A549 (cell line): ENCODE data around the gene TULP3. TPM values are rescaled to one million over a fixed set of nuclear protein-coding genes. Genes with fewer than 3 reads are reported as not detected.

Experiments used
- ATAC-seq, 2 experiments: fragments of 200-7000 bp in 1 of 2; fragments of >200 bp in 1 of 2; cut with Nextera tagmentation in 1 of 2; cut with Tn5 transposase in 1 of 2; 3 replicates each; pipeline versions ENCODE4 v1.8.0 to v1.9.1; 2018 to 2020; ENCODE audit warnings: mild to moderate bottlenecking in 1 of 2, moderate library complexity in 1 of 2
- CTCF ChIA-PET: fragments of 300-600 bp; sonication (Branson Sonifier 250); formaldehyde crosslinking; extraction: SDS; loops from one replicate; lab custom pipeline; 2021; ENCODE audit warnings: antibody characterized with exemption, inconsistent platforms; lab: Yijun Ruan, JAX
- POLR2A ChIA-PET: fragments of 350-600 bp; formaldehyde crosslinking; extraction: SDS; loops from one replicate; lab custom pipeline; 2021; ENCODE audit warnings: antibody characterized with exemption, inconsistent platforms; lab: Yijun Ruan, JAX
- DNase-seq, 2 experiments: peaks; one replicate each; pipeline versions ENCODE4 v3.0.0 to v3.0.0-alpha.2; 2011 to 2016; ENCODE audit warnings: low read depth in 1 of 2, low spot score in 1 of 2
- FAIRE-seq: peaks from 2 replicates; lab custom pipeline; 2011; peaks lifted over from hg19 to GRCh38; lab: Jason Lieb, UNC
- H3K27ac ChIP-seq, 2 experiments: fragments of >200 bp; sonication (Bioruptor Twin); formaldehyde crosslinking; 3 replicates each; pipeline ENCODE4 v1.5.1; 2016 to 2017
- H3K4me1 ChIP-seq: fragments of >200 bp; sonication (Bioruptor Twin); formaldehyde crosslinking; 3 replicates; pipeline ENCODE4 v1.6.1; 2016
- H3K4me2 ChIP-seq: fragments of >200 bp; sonication (Bioruptor Twin); formaldehyde crosslinking; 3 replicates; pipeline ENCODE4 v1.6.1; 2016
- H3K4me3 ChIP-seq: fragments of >200 bp; sonication (Bioruptor Twin); formaldehyde crosslinking; 3 replicates; pipeline ENCODE4 v1.5.1; 2016
- H3K9me3 ChIP-seq: fragments of >200 bp; sonication (Bioruptor Twin); formaldehyde crosslinking; 3 replicates; pipeline ENCODE4 v1.6.1; 2016
- BCL3 ChIP-seq: fragments of >200 bp; sonication (Bioruptor Twin); formaldehyde crosslinking; IDR thresholded peaks from 3 replicates; pipeline ENCODE4 v1.6.1; 2016
- CBX2 ChIP-seq: fragments of 200-600 bp; sonication (generic); IDR thresholded peaks from 2 replicates; pipeline ENCODE4 v1.6.1; 2016; ENCODE audit warnings: low read depth, mild to moderate bottlenecking, borderline replicate concordance
- CHD4 ChIP-seq: fragments of 200-600 bp; sonication (generic); IDR thresholded peaks from 2 replicates; pipeline ENCODE4 v1.6.1; 2016; ENCODE audit warnings: antibody characterized with exemption, mild to moderate bottlenecking, borderline replicate concordance
- EHF ChIP-seq: fragments of 250-450 bp; sonication (Bioruptor Pico); IDR thresholded peaks from 2 replicates; pipeline ENCODE4 v1.5.0; 2020; ENCODE audit warnings: mild to moderate bottlenecking
- EHMT2 ChIP-seq: fragments of 200-600 bp; sonication (generic); IDR thresholded peaks from 2 replicates; pipeline ENCODE4 v1.6.1; 2016; ENCODE audit warnings: antibody characterized with exemption, low read depth, mild to moderate bottlenecking, moderate library complexity
- ESRRA ChIP-seq: fragments of 150-350 bp; IDR thresholded peaks from 2 replicates; pipeline ENCODE4 v1.6.1; 2014; ENCODE audit warnings: mild to moderate bottlenecking, low read length, borderline replicate concordance
- FOSB ChIP-seq: fragments of 250-450 bp; sonication (Bioruptor Pico); IDR thresholded peaks from 2 replicates; pipeline ENCODE4 v1.5.0; 2020; ENCODE audit warnings: mild to moderate bottlenecking, moderate library complexity
- FOSL2 ChIP-seq, 2 experiments: fragments of 450-650 bp in 1 of 2; fragments of >200 bp in 1 of 2; sonication (Bioruptor Twin) in 1 of 2; formaldehyde crosslinking; IDR thresholded peaks; 2 replicates each; pipeline versions ENCODE4 v1.5.0 to v1.6.1; 2016 to 2020; ENCODE audit warnings: mild to moderate bottlenecking in 1 of 2, moderate library complexity in 1 of 2
- HOXA7 ChIP-seq: fragments of 250-450 bp; sonication (Bioruptor Pico); IDR thresholded peaks from 2 replicates; pipeline ENCODE4 v1.5.0; 2020; ENCODE audit warnings: mild to moderate bottlenecking, moderate library complexity
- HOXB13 ChIP-seq: fragments of 250-450 bp; sonication (Bioruptor Pico); IDR thresholded peaks from 2 replicates; pipeline ENCODE4 v1.5.0; 2020; ENCODE audit warnings: low read depth, mild to moderate bottlenecking, moderate library complexity
- HOXB5 ChIP-seq: fragments of 250-450 bp; sonication (Bioruptor Pico); IDR thresholded peaks from 2 replicates; pipeline ENCODE4 v1.5.0; 2020; ENCODE audit warnings: mild to moderate bottlenecking, moderate library complexity
- JUN ChIP-seq, 2 experiments: fragments of >200 bp; sonication (Bioruptor Twin); formaldehyde crosslinking; IDR thresholded peaks; 2 replicates in 1 of 2; 3 replicates in 1 of 2; pipeline ENCODE4 v1.6.1; 2016 to 2017
- JUNB ChIP-seq: fragments of >200 bp; sonication (Bioruptor Twin); formaldehyde crosslinking; IDR thresholded peaks from 2 replicates; pipeline ENCODE4 v1.6.1; 2016
- MAFK ChIP-seq: fragments of 450-650 bp; IDR thresholded peaks from 2 replicates; pipeline ENCODE4 v1.6.1; 2014; ENCODE audit not compliant: partially characterized antibody
- MAZ ChIP-seq: fragments of 150-350 bp; IDR thresholded peaks from 2 replicates; pipeline ENCODE4 v1.6.1; 2014; ENCODE audit warnings: antibody characterized with exemption, low read depth, low read length, borderline replicate concordance
- MYC ChIP-seq: IDR thresholded peaks from 2 replicates; pipeline ENCODE4 v1.6.1; 2012; ENCODE audit warnings: mild to moderate bottlenecking, inconsistent platforms, low read length, improper control_type of control experiment, borderline replicate concordance
- NPAS2 ChIP-seq: fragments of 250-450 bp; sonication (Bioruptor Pico); IDR thresholded peaks from 2 replicates; pipeline ENCODE4 v1.8.0; 2022; ENCODE audit warnings: mild to moderate bottlenecking, moderate library complexity, borderline replicate concordance
- PHF8 ChIP-seq: fragments of 200-600 bp; sonication (generic); IDR thresholded peaks from 2 replicates; pipeline ENCODE4 v1.6.1; 2016; ENCODE audit warnings: low read depth, mild to moderate bottlenecking, antibody characterized with exemption, moderate library complexity, borderline replicate concordance
- POLR2A ChIP-seq: IDR thresholded peaks from 2 replicates; pipeline ENCODE4 v1.6.1; 2012; ENCODE audit warnings: mild to moderate bottlenecking, low read length
- RAD21 ChIP-seq, 2 experiments: fragments of >200 bp in 1 of 2; sonication (Bioruptor Twin) in 1 of 2; formaldehyde crosslinking in 1 of 2; IDR thresholded peaks in 1 of 2; conservative IDR thresholded peaks in 1 of 2; 2 replicates in 1 of 2; 3 replicates in 1 of 2; pipeline ENCODE4 v1.6.1; 2012 to 2018; ENCODE audit warnings: inconsistent platforms in 1 of 2
- RFX5 ChIP-seq: fragments of 450-650 bp; IDR thresholded peaks from 2 replicates; pipeline ENCODE4 v1.7.1; 2014; ENCODE audit warnings: antibody characterized with exemption, mild to moderate bottlenecking, moderate library complexity
- RNF2 ChIP-seq: fragments of 200-600 bp; sonication (generic); IDR thresholded peaks from 2 replicates; pipeline ENCODE4 v1.6.1; 2016; ENCODE audit warnings: low read depth, mild to moderate bottlenecking, antibody characterized with exemption, moderate library complexity, borderline replicate concordance
- TP53 ChIP-seq: fragments of 250-450 bp; sonication (Bioruptor Pico); IDR thresholded peaks from 2 replicates; pipeline ENCODE4 v1.5.0; 2021; ENCODE audit warnings: mild to moderate bottlenecking, moderate library complexity
- WGBS: methylation state at CpG from one replicate; pipeline ENCODE4 v1.1.6; 2017; ENCODE audit errors: missing lambda C conversion rate; 5-methylcytosine and 5-hydroxymethylcytosine counted together
- polyA minus RNA-seq: library from RNA; depleted of rRNA, polyadenylated mRNA; stranded (reverse); fragments of >200 nt; gene quantifications from 2 replicates; pipeline ENCODE4 v1.2.3, GENCODE V29; 2011; rRNA and poly(A)+ RNA removed
- polyA plus RNA-seq, 4 experiments: library from polyadenylated mRNA; depleted of rRNA in 3 of 4; stranded (reverse); fragments of >200 nt; fragmentation: RNase III in 1 of 4; extraction: RNeasy Plus Mini Kit Qiagen cat#74134 plus additional on column Dnase treatment in 1 of 4; gene quantifications; 2 replicates in 3 of 4; 3 replicates in 1 of 4; pipeline ENCODE4 v1.2.3, GENCODE V29; 2011 to 2017
- TF ChIP-seq, protein P1 (sequence below): IDR thresholded peaks from 2 replicates; pipeline ENCODE4 v1.6.1; 2012; ENCODE audit warnings: low read depth, borderline replicate concordance
- TF ChIP-seq, protein P2 (sequence below): fragments of 250-450 bp; sonication (Bioruptor Pico); IDR thresholded peaks from 2 replicates; pipeline ENCODE4 v1.5.0; 2020; ENCODE audit warnings: low read depth, mild to moderate bottlenecking, moderate library complexity
- TF ChIP-seq, protein P3 (sequence below): IDR thresholded peaks from 2 replicates; pipeline ENCODE4 v1.6.1; 2012

Gene TULP3
- 30.6 and 32.9 TPM in 2 replicates for polyA plus RNA-seq (2011; rRNA removed)
- 20.2 and 24.3 TPM in 2 replicates for polyA plus RNA-seq (2012; cell fraction: cytosol; rRNA removed)
- polyA plus RNA-seq (2012; cell fraction: nucleus; rRNA removed) = 31.0 and 35.6 TPM in 2 replicates
- 17.9 to 19.6 TPM (median 18.4 TPM) in 3 replicates for polyA plus RNA-seq (2017; fragmentation: RNase III; extraction: RNeasy Plus Mini Kit Qiagen cat#74134 plus additional on column Dnase treatment)
- polyA minus RNA-seq = 23.3 and 23.4 TPM in 2 replicates

DNA sequence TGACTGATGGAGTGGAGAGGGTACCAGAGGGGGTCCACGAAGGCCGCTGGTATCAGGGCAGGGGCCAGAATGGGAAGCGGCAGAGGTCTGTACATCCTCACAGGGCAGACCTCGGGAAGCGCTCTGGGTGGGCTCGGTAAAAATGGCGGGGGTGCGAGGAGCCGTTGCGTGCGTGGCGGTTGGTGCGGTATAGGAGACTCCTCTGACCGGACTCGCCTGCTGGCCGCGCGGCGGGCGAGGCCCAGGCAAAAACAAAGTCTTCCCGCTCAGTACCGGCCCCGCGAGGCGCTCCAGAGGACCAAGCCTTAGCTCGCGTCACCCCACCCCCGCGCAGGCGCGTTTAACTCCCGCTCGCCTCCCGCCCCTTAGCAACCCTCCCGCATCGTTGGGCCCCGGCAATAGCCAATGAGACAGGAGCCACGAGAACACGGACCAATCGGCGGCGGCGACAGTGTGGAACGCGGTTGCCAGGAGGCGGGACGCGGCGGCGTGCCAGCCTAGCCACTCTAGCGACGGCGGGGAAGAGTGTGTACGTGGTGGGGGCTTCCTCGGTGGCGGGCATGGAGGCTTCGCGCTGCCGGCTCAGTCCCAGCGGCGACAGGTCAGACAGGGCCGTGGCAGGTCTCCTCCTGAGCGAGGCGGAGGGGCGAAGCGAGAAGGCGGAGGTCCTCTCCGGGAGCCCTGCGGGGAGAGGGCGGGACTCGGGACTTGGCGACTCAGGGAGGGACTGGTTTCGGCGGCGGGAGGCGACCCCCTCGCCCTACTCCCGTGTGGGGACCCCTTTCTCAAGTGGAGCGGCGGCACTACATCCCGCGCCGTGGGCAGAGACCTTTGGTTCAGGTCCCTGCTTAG lies at the start of gene TULP3:
Gene TULP3, plus strand, starts transcription at position 504 of the 852 bp plus-strand sequence. Its CDS starts 57 bp downstream, at position 561.
- peak; percentile 86 for FAIRE-seq
- whole genome bisulfite sequencing = 3% methylated on average over 38 of the region's 83 CpGs
- CTCF ChIA-PET = interaction anchor here (1.3 to 3.8 kb wide), 5 partner anchors 10 to 144 kb away, joined by 4 to 16 read pairs (median 5); no protein-coding TSS in a partner anchor

DNA sequence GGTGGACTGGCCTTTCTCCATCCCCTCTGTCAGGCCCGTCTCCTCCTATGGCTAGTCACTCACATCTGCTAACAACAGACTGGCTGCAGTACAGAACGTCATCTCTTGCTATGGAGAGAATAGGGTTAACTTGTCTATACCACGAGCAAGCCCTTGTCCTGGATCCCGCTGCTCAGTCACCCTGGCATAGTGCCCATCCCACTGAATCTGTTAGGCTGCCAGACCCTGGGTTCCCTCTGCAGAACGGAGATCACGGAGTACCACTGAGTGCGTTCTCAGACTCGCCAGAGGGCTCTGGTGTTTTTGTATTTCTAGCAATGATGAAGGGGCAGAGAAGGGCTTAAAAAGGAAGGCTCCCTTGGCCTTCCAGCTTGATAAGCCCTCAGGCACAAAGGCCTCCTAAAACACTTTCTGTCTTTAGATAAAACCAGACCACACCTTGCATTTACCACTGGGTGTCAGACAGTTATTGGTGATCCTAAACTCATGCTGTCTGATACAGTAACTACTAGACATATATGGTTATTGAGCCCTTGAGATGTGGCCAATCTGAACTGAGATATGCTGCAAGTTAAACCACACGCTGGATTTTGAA lies 49.5 kb upstream of the TULP3 start:
- H3K9me3 ChIP-seq = no peaks in the 10 kb centered on the region
- TF ChIP-seq MAZ (no peak), HOXB13 (CRISPR knock-in tag) (no peak), RAD21 (conservative IDR thresholded peaks at IDR 0.05 in 1 of 2, IDR thresholded peaks at IDR 0.05 in 1 of 2) (no peak), MAFK (no peak), RNF2 (no peak), ESRRA (no peak), JUNB (no peak), CHD4 (no peak), CBX2 (no peak)
- CTCF ChIA-PET = interaction anchor here (1.6 kb wide), 1 partner anchor 13 kb away, joined by 9 read pairs; no protein-coding TSS in a partner anchor
- no peak for FAIRE-seq
- POLR2A ChIA-PET = no interaction called here
- no peak overlapping the region for H3K4me3 ChIP-seq
- H3K4me2 ChIP-seq = no peak overlapping the region
- no peak for DNase-seq
- 75% methylated on average over 9 of the region's 9 CpGs for WGBS
- 0 out of 3 replicates have a peak, but pooled peaks cover 4% of the 10 kb centered on the region for H3K4me1 ChIP-seq
- no peak; a peak in 1 of 6 replicates for ATAC-seq
- no peak overlapping the region for H3K27ac ChIP-seq

More for the DNA sequence above, at the start of gene TULP3:
- Histone ChIP-seq H3K27ac (peak within 1 kb of the TSS; percentile 87 to 89), H3K9me3 (no peaks in the 10 kb centered on the region), H3K4me2 (peak within 1 kb of the TSS; percentile 88), H3K4me1 (peaks cover 28% of the 10 kb centered on the region), H3K4me3 (peak within 1 kb of the TSS; percentile 86)
- POLR2A ChIA-PET = interaction anchor here (1.0 to 2.2 kb wide), 6 partner anchors 13 to 151 kb away, joined by 3 to 14 read pairs (median 3); partner anchors contain the start of genes FOXM1, RHNO1 and TEAD4
- TF ChIP-seq CBX2 (no peak), EHF (CRISPR knock-in tag) (peak; percentile 24; the same call in 1 of the 2 replicates), BCL3 (0 out of 3 replicates have a peak, but pooled peaks have one; percentile 18), JUN (IDR thresholded peaks at IDR 0.05) (peak; percentile 24 to 52; a peak in 1 of 5 replicates), FOSL2 (IDR thresholded peaks at IDR 0.05) (no peak), FOSL2 (CRISPR knock-in tag; IDR thresholded peaks at IDR 0.05) (no peak), FOSB (CRISPR knock-in tag) (peak; percentile 74; the same call in 1 of the 2 replicates), HOXB5 (CRISPR knock-in tag) (peak; percentile 19; the same call in 1 of the 2 replicates), TP53 (CRISPR knock-in tag) (peak; percentile 51; the same call in 1 of the 2 replicates), RFX5 (peak; percentile 85), HOXA7 (CRISPR knock-in tag) (peak; percentile 87; the same call in 1 of the 2 replicates), MYC (no peak), NPAS2 (CRISPR knock-in tag) (no peak), EHMT2 (no peak), POLR2A (peak; percentile 75), PHF8 (peak; percentile 63)
- TF ChIP-seq, protein P1, sequence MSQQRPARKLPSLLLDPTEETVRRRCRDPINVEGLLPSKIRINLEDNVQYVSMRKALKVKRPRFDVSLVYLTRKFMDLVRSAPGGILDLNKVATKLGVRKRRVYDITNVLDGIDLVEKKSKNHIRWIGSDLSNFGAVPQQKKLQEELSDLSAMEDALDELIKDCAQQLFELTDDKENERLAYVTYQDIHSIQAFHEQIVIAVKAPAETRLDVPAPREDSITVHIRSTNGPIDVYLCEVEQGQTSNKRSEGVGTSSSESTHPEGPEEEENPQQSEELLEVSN = peak; percentile 94
- TF ChIP-seq, protein P2, sequence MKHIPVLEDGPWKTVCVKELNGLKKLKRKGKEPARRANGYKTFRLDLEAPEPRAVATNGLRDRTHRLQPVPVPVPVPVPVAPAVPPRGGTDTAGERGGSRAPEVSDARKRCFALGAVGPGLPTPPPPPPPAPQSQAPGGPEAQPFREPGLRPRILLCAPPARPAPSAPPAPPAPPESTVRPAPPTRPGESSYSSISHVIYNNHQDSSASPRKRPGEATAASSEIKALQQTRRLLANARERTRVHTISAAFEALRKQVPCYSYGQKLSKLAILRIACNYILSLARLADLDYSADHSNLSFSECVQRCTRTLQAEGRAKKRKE (CRISPR knock-in tag) = peak; percentile 66; the same call in 1 of the 2 replicates
- TF ChIP-seq, protein P3, sequence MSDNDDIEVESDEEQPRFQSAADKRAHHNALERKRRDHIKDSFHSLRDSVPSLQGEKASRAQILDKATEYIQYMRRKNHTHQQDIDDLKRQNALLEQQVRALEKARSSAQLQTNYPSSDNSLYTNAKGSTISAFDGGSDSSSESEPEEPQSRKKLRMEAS = peak; percentile 86
- peak; percentile 95 to 96 for ATAC-seq
- DNase-seq = peak; percentile 96 to 98
